ENCODE data around the gene LPAR5.

DNA sequence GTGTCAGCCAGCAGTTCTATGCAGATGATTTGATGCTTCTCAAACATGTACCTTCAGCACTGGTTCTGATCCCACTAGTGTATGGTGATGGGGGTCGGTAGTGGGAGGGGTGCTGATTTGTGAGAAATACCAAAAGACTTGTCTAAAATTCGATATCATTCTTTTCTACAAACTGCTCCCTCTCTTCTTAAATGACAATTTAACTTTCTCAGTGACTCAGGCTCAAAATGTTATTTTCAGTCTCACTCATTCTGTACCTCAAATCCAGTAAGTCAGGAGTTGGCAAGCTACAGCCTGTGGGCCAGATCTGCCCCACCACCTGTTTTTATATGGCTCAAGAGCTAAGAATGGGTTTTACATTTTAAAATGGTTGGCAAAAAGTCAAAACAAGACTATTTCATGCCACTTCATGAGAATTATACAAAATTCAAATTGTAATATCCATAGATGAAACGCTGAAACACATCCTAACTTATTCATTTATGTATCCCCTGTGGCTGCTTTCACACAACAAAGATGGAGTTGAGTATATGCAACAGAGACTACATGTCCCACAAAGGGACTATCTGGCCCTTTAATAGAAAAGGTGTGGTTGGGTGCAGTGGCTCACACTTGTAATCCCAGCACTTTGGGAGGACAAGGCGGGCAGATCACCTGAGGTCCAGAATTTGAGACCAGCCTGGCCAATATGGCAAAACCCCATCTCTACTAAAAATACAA is 61.0 kb downstream of the LPAR5 start:
- no peak for TF ChIP-seq EZH2phosphoT487 (IDR thresholded peaks at IDR 0.05; ENCODE audit: borderline replicate concordance, low read depth, low read length)
- TF ChIP-seq, protein P1, sequence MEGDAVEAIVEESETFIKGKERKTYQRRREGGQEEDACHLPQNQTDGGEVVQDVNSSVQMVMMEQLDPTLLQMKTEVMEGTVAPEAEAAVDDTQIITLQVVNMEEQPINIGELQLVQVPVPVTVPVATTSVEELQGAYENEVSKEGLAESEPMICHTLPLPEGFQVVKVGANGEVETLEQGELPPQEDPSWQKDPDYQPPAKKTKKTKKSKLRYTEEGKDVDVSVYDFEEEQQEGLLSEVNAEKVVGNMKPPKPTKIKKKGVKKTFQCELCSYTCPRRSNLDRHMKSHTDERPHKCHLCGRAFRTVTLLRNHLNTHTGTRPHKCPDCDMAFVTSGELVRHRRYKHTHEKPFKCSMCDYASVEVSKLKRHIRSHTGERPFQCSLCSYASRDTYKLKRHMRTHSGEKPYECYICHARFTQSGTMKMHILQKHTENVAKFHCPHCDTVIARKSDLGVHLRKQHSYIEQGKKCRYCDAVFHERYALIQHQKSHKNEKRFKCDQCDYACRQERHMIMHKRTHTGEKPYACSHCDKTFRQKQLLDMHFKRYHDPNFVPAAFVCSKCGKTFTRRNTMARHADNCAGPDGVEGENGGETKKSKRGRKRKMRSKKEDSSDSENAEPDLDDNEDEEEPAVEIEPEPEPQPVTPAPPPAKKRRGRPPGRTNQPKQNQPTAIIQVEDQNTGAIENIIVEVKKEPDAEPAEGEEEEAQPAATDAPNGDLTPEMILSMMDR (conservative IDR thresholded peaks at IDR 0.05; ENCODE audit: low read length) = no peak
